ENCODE measurements around the gene NAMPT.

The NAMPT gene

GRCh38 chr7:106294334-106294733 is 9.6 kb upstream of the NAMPT start:
- no peaks in the 10 kb centered on the region; the same call in 1 of the 2 replicates for H3K9me3 ChIP-seq (ENCODE audit: control insufficient read depth, insufficient read depth, low read length)
- H3K4me1 ChIP-seq (ENCODE audit: control insufficient read depth, low read length), result no peaks in the 10 kb centered on the region
- no peaks in the 10 kb centered on the region for H3K9me2 ChIP-seq (replicated peaks; ENCODE audit: control insufficient read depth, low read length)
- no peaks in the 10 kb centered on the region for H3K36me3 ChIP-seq (ENCODE audit: control insufficient read depth, low read length)
- H3K27me3 ChIP-seq (ENCODE audit: control insufficient read depth, low read length), result peaks cover 9% of the 10 kb centered on the region; the same call in 1 of the 2 replicates
- no peaks in the 10 kb centered on the region for H3K79me2 ChIP-seq (ENCODE audit: control insufficient read depth, low read length)
- H4K20me1 ChIP-seq (ENCODE audit: control insufficient read depth, insufficient read depth, low read depth, low read length), result no peaks in the 10 kb centered on the region
- TF ChIP-seq EZH2phosphoT487 (IDR thresholded peaks at IDR 0.05; ENCODE audit: borderline replicate concordance, low read length) (no peak), CTCF (IDR thresholded peaks at IDR 0.05; ENCODE audit: low read depth, low read length, poor library complexity, severe bottlenecking) (no peak)
- no peak overlapping the region for H3K27ac ChIP-seq (ENCODE audit: low read depth, low read length)
- H3F3A ChIP-seq (ENCODE audit: control insufficient read depth, insufficient read depth), result no peaks in the 10 kb centered on the region
- H3K4me3 ChIP-seq (ENCODE audit: low read length), result no peak overlapping the region
- H3K4me2 ChIP-seq (ENCODE audit: low read length), result no peak overlapping the region

GRCh38 chr7:106291247-106291646 is 6.5 kb upstream of the NAMPT start:
- H3K9me3 ChIP-seq (ENCODE audit: control insufficient read depth, insufficient read depth, low read length), result no peaks in the 10 kb centered on the region; the same call in 1 of the 2 replicates
- H3K27me3 ChIP-seq (ENCODE audit: control insufficient read depth, low read length), result peaks cover 9% of the 10 kb centered on the region; the same call in 1 of the 2 replicates
- no peak overlapping the region for H3K4me2 ChIP-seq (ENCODE audit: low read length)
- H3K9me2 ChIP-seq (replicated peaks; ENCODE audit: control insufficient read depth, low read length), result no peaks in the 10 kb centered on the region
- no peak overlapping the region for H3K27ac ChIP-seq (ENCODE audit: low read depth, low read length)
- peaks cover 3% of the 10 kb centered on the region for H3K4me1 ChIP-seq (ENCODE audit: control insufficient read depth, low read length)
- no peaks in the 10 kb centered on the region for H4K20me1 ChIP-seq (ENCODE audit: control insufficient read depth, insufficient read depth, low read depth, low read length)
- H3K79me2 ChIP-seq (ENCODE audit: control insufficient read depth, low read length), result no peaks in the 10 kb centered on the region
- no peak for TF ChIP-seq EZH2phosphoT487 (IDR thresholded peaks at IDR 0.05; ENCODE audit: borderline replicate concordance, low read length)
- no peak for TF ChIP-seq CTCF (IDR thresholded peaks at IDR 0.05; ENCODE audit: low read depth, low read length, poor library complexity, severe bottlenecking)
- no peaks in the 10 kb centered on the region for H3F3A ChIP-seq (ENCODE audit: control insufficient read depth, insufficient read depth)
- no peaks in the 10 kb centered on the region for H3K36me3 ChIP-seq (ENCODE audit: control insufficient read depth, low read length)
- no peak overlapping the region for H3K4me3 ChIP-seq (ENCODE audit: low read length)

- no peaks in the 10 kb centered on the region for H3K36me3 ChIP-seq (ENCODE audit: control insufficient read depth, low read length)
- H3K4me3 ChIP-seq (ENCODE audit: low read length), result no peak overlapping the region
- H3F3A ChIP-seq (ENCODE audit: control insufficient read depth, insufficient read depth), result no peaks in the 10 kb centered on the region
- H3K27me3 ChIP-seq (ENCODE audit: control insufficient read depth, low read length), result peaks cover 9% of the 10 kb centered on the region; the same call in 1 of the 2 replicates
- no peaks in the 10 kb centered on the region; the same call in 1 of the 2 replicates for H3K79me2 ChIP-seq (ENCODE audit: control insufficient read depth, low read length)
- H3K9me2 ChIP-seq (replicated peaks; ENCODE audit: control insufficient read depth, low read length), result no peaks in the 10 kb centered on the region
- no peak overlapping the region for H3K27ac ChIP-seq (ENCODE audit: low read depth, low read length)
- H4K20me1 ChIP-seq (ENCODE audit: control insufficient read depth, insufficient read depth, low read depth, low read length), result no peaks in the 10 kb centered on the region
- H3K4me1 ChIP-seq (ENCODE audit: control insufficient read depth, low read length), result peaks cover 11% of the 10 kb centered on the region
- no peaks in the 10 kb centered on the region; the same call in 1 of the 2 replicates for H3K9me3 ChIP-seq (ENCODE audit: control insufficient read depth, insufficient read depth, low read length)
- TF ChIP-seq EZH2phosphoT487 (IDR thresholded peaks at IDR 0.05; ENCODE audit: borderline replicate concordance, low read length) (no peak), CTCF (IDR thresholded peaks at IDR 0.05; ENCODE audit: low read depth, low read length, poor library complexity, severe bottlenecking) (no peak)
- H3K4me2 ChIP-seq (ENCODE audit: low read length), result no peak overlapping the region
These were observed 5.5 kb upstream of the NAMPT start for GRCh38 chr7:106290319-106290718.
